ENCODE data around the gene SNAPC2. TPM values are rescaled to one million over a fixed set of nuclear protein-coding genes. Genes with fewer than 3 reads are reported as not detected.
"Not testable (repeated sequence)": the region's sequence is repeated elsewhere in the genome, so short reads cannot be mapped to it uniquely, and the experiment has no call there.

The SNAPC2 gene
- total RNA-seq, 1 experiment from 2014 or later = 9.8 TPM

GRCh38 chr19:7953576-7953975 is 33.4 kb downstream of the SNAPC2 start:
- no peak overlapping the region for H3K9ac ChIP-seq (ENCODE audit: low read length)
- H3K4me2 ChIP-seq (ENCODE audit: low read depth, low read length, poor library complexity, severe bottlenecking) = no peak overlapping the region
- H3K27ac ChIP-seq (ENCODE audit: low read length) = no peak overlapping the region
- no peak overlapping the region for H3K4me3 ChIP-seq (ENCODE audit: low read length)
- H3K79me2 ChIP-seq (ENCODE audit: low read length) = no peaks in the 10 kb centered on the region
- H4K20me1 ChIP-seq (ENCODE audit: insufficient read depth, low read depth, low read length) = no peaks in the 10 kb centered on the region
- H2AFZ ChIP-seq (ENCODE audit: low read length) = no peak overlapping the region
- H3K9me3 ChIP-seq (ENCODE audit: low read length) = no peaks in the 10 kb centered on the region
- H3K4me1 ChIP-seq (ENCODE audit: low read length) = no peaks in the 10 kb centered on the region
- H3K36me3 ChIP-seq (ENCODE audit: insufficient read depth, low read length) = peaks cover 3% of the 10 kb centered on the region; the same call in 1 of the 2 replicates
- no peak for DNase-seq
- H3K27me3 ChIP-seq (ENCODE audit: low read length) = no peaks in the 10 kb centered on the region
- no peaks in the 10 kb centered on the region for H3K9me2 ChIP-seq (replicated peaks; ENCODE audit: insufficient read depth, low read length)

GRCh38 chr19:7955696-7956095 is 35.6 kb downstream of the SNAPC2 start:
- H3K36me3 ChIP-seq (ENCODE audit: insufficient read depth, low read length) = peaks cover 12% of the 10 kb centered on the region; the same call in 1 of the 2 replicates
- DNase-seq = no peak
- no peaks in the 10 kb centered on the region for H4K20me1 ChIP-seq (ENCODE audit: insufficient read depth, low read depth, low read length)
- no peaks in the 10 kb centered on the region for H3K27me3 ChIP-seq (ENCODE audit: low read length)
- H3K9me3 ChIP-seq (ENCODE audit: low read length) = no peaks in the 10 kb centered on the region
- no peak overlapping the region for H3K9ac ChIP-seq (ENCODE audit: low read length)
- no peaks in the 10 kb centered on the region for H3K4me1 ChIP-seq (ENCODE audit: low read length)
- no peak overlapping the region for H2AFZ ChIP-seq (ENCODE audit: low read length)
- no peaks in the 10 kb centered on the region for H3K79me2 ChIP-seq (ENCODE audit: low read length)
- no peaks in the 10 kb centered on the region for H3K9me2 ChIP-seq (replicated peaks; ENCODE audit: insufficient read depth, low read length)
- H3K4me2 ChIP-seq (ENCODE audit: low read depth, low read length, poor library complexity, severe bottlenecking) = no peak overlapping the region
- H3K4me3 ChIP-seq (ENCODE audit: low read length) = no peak overlapping the region
- H3K27ac ChIP-seq (ENCODE audit: low read length) = no peak overlapping the region

GRCh38 chr19:7959211-7959610 is 39.1 kb downstream of the SNAPC2 start:
- H3K27me3 ChIP-seq (ENCODE audit: low read length) = no peaks in the 10 kb centered on the region
- H3K79me2 ChIP-seq (ENCODE audit: low read length) = no peaks in the 10 kb centered on the region
- 0 out of 2 replicates have a peak, but pooled peaks cover 8% of the 10 kb centered on the region for H4K20me1 ChIP-seq (ENCODE audit: insufficient read depth, low read depth, low read length)
- no peak overlapping the region for H3K27ac ChIP-seq (ENCODE audit: low read length)
- no peaks in the 10 kb centered on the region for H3K9me3 ChIP-seq (ENCODE audit: low read length)
- peaks cover 30% of the 10 kb centered on the region; the same call in 1 of the 2 replicates for H3K36me3 ChIP-seq (ENCODE audit: insufficient read depth, low read length)
- no peak for DNase-seq
- H2AFZ ChIP-seq (ENCODE audit: low read length) = no peak overlapping the region
- H3K4me1 ChIP-seq (ENCODE audit: low read length) = no peaks in the 10 kb centered on the region
- no peak overlapping the region for H3K4me3 ChIP-seq (ENCODE audit: low read length)
- H3K9me2 ChIP-seq (replicated peaks; ENCODE audit: insufficient read depth, low read length) = no peaks in the 10 kb centered on the region
- no peak overlapping the region for H3K4me2 ChIP-seq (ENCODE audit: low read depth, low read length, poor library complexity, severe bottlenecking)
- H3K9ac ChIP-seq (ENCODE audit: low read length) = no peak overlapping the region

- not testable (repeated sequence) for H3K4me1 ChIP-seq (ENCODE audit: low read length); H3K9me3 ChIP-seq (ENCODE audit: low read length); H3K27ac ChIP-seq (ENCODE audit: low read length); H3K4me2 ChIP-seq (ENCODE audit: low read depth, low read length, poor library complexity, severe bottlenecking); H3K27me3 ChIP-seq (ENCODE audit: low read length); H3K79me2 ChIP-seq (ENCODE audit: low read length); H3K9ac ChIP-seq (ENCODE audit: low read length); H2AFZ ChIP-seq (ENCODE audit: low read length); DNase-seq; H4K20me1 ChIP-seq (ENCODE audit: insufficient read depth, low read depth, low read length); H3K4me3 ChIP-seq (ENCODE audit: low read length); H3K9me2 ChIP-seq (replicated peaks; ENCODE audit: insufficient read depth, low read length)
- peaks cover 30% of the 10 kb centered on the region; the same call in 1 of the 2 replicates for H3K36me3 ChIP-seq (ENCODE audit: insufficient read depth, low read length)
Observed at GRCh38 chr19:7961082-7961481, 40.9 kb downstream of the SNAPC2 start.

GRCh38 chr19:7961920-7962626 is 41.9 kb downstream of the SNAPC2 start:
- Histone ChIP-seq H3K4me2 (ENCODE audit: low read depth, low read length, poor library complexity, severe bottlenecking) (no peak overlapping the region), H3K4me3 (ENCODE audit: low read length) (no peak overlapping the region), H3K79me2 (ENCODE audit: low read length) (no peaks in the 10 kb centered on the region), H3K9me2 (replicated peaks; ENCODE audit: insufficient read depth, low read length) (no peaks in the 10 kb centered on the region), H3K27me3 (ENCODE audit: low read length) (no peaks in the 10 kb centered on the region), H3K4me1 (ENCODE audit: low read length) (no peaks in the 10 kb centered on the region), H2AFZ (ENCODE audit: low read length) (no peak overlapping the region), H3K9me3 (ENCODE audit: low read length) (no peaks in the 10 kb centered on the region), H3K36me3 (ENCODE audit: insufficient read depth, low read length) (peaks cover 34% of the 10 kb centered on the region; the same call in 1 of the 2 replicates), H4K20me1 (ENCODE audit: insufficient read depth, low read depth, low read length) (0 out of 2 replicates have a peak, but pooled peaks cover 8% of the 10 kb centered on the region), H3K27ac (ENCODE audit: low read length) (no peak overlapping the region), H3K9ac (ENCODE audit: low read length) (no peak overlapping the region)
- DNase-seq = no peak

GRCh38 chr19:7962644-7963268 is 42.6 kb downstream of the SNAPC2 start:
- H3K9me2 ChIP-seq (replicated peaks; ENCODE audit: insufficient read depth, low read length) = no peaks in the 10 kb centered on the region
- H3K4me1 ChIP-seq (ENCODE audit: low read length) = no peaks in the 10 kb centered on the region
- no peaks in the 10 kb centered on the region for H3K9me3 ChIP-seq (ENCODE audit: low read length)
- H3K79me2 ChIP-seq (ENCODE audit: low read length) = no peaks in the 10 kb centered on the region
- H4K20me1 ChIP-seq (ENCODE audit: insufficient read depth, low read depth, low read length) = 0 out of 2 replicates have a peak, but pooled peaks cover 8% of the 10 kb centered on the region
- no peak overlapping the region for H3K27ac ChIP-seq (ENCODE audit: low read length)
- no peak overlapping the region for H2AFZ ChIP-seq (ENCODE audit: low read length)
- no peak overlapping the region for H3K9ac ChIP-seq (ENCODE audit: low read length)
- DNase-seq = no peak
- peaks cover 41% of the 10 kb centered on the region; the same call in 1 of the 2 replicates for H3K36me3 ChIP-seq (ENCODE audit: insufficient read depth, low read length)
- H3K27me3 ChIP-seq (ENCODE audit: low read length) = no peaks in the 10 kb centered on the region
- no peak overlapping the region for H3K4me3 ChIP-seq (ENCODE audit: low read length)
- no peak overlapping the region for H3K4me2 ChIP-seq (ENCODE audit: low read depth, low read length, poor library complexity, severe bottlenecking)

GRCh38 chr19:7963566-7963965 is 43.4 kb downstream of the SNAPC2 start:
- H3K9ac ChIP-seq (ENCODE audit: low read length) = no peak overlapping the region
- no peaks in the 10 kb centered on the region for H3K9me2 ChIP-seq (replicated peaks; ENCODE audit: insufficient read depth, low read length)
- peaks cover 41% of the 10 kb centered on the region; the same call in 1 of the 2 replicates for H3K36me3 ChIP-seq (ENCODE audit: insufficient read depth, low read length)
- H3K4me2 ChIP-seq (ENCODE audit: low read depth, low read length, poor library complexity, severe bottlenecking) = no peak overlapping the region
- H3K9me3 ChIP-seq (ENCODE audit: low read length) = no peaks in the 10 kb centered on the region
- H3K4me3 ChIP-seq (ENCODE audit: low read length) = no peak overlapping the region
- H3K79me2 ChIP-seq (ENCODE audit: low read length) = no peaks in the 10 kb centered on the region
- H3K27me3 ChIP-seq (ENCODE audit: low read length) = no peaks in the 10 kb centered on the region
- H3K4me1 ChIP-seq (ENCODE audit: low read length) = no peaks in the 10 kb centered on the region
- no peak overlapping the region for H3K27ac ChIP-seq (ENCODE audit: low read length)
- H4K20me1 ChIP-seq (ENCODE audit: insufficient read depth, low read depth, low read length) = 0 out of 2 replicates have a peak, but pooled peaks cover 8% of the 10 kb centered on the region
- H2AFZ ChIP-seq (ENCODE audit: low read length) = no peak overlapping the region
- DNase-seq = no peak

- H3K4me3 ChIP-seq (ENCODE audit: low read length) = no peak overlapping the region
- H2AFZ ChIP-seq (ENCODE audit: low read length) = no peak overlapping the region
- H3K79me2 ChIP-seq (ENCODE audit: low read length) = no peaks in the 10 kb centered on the region
- no peaks in the 10 kb centered on the region for H3K4me1 ChIP-seq (ENCODE audit: low read length)
- H3K4me2 ChIP-seq (ENCODE audit: low read depth, low read length, poor library complexity, severe bottlenecking) = no peak overlapping the region
- H3K27ac ChIP-seq (ENCODE audit: low read length) = no peak overlapping the region
- no peaks in the 10 kb centered on the region for H3K27me3 ChIP-seq (ENCODE audit: low read length)
- no peaks in the 10 kb centered on the region for H3K9me2 ChIP-seq (replicated peaks; ENCODE audit: insufficient read depth, low read length)
- H4K20me1 ChIP-seq (ENCODE audit: insufficient read depth, low read depth, low read length) = 0 out of 2 replicates have a peak, but pooled peaks cover 8% of the 10 kb centered on the region
- no peaks in the 10 kb centered on the region for H3K9me3 ChIP-seq (ENCODE audit: low read length)
- peaks cover 32% of the 10 kb centered on the region; the same call in 1 of the 2 replicates for H3K36me3 ChIP-seq (ENCODE audit: insufficient read depth, low read length)
- H3K9ac ChIP-seq (ENCODE audit: low read length) = no peak overlapping the region
- no peak for DNase-seq
Observed at GRCh38 chr19:7965259-7965841, 45.2 kb downstream of the SNAPC2 start.

Measured in Karpas-422 (cell line).